Inferior parietal cortex (tissue), 1 donor: ENCODE results near the gene TMEM233.

Experiments used
- DNase-seq: peaks from one replicate; pipeline ENCODE4 v3.0.0-alpha.2; 2016; ENCODE audit errors: extremely low spot score

Gene TMEM233

GRCh38 chr12:119593578-119594398 is at the start of gene TMEM233:
TSS of gene TMEM233 (plus strand) at chr12:119593774. CDS start at chr12:119593849, 75 bp downstream.
- DNase-seq = no peak

GRCh38 chr12:119544765-119545625 is 48.6 kb upstream of the TMEM233 start:
- peak; percentile 87 for DNase-seq

- no peak for DNase-seq
Measured at GRCh38 chr12:119546340-119546739, 47.2 kb upstream of the TMEM233 start.

GRCh38 chr12:119547001-119547400 is 46.6 kb upstream of the TMEM233 start:
- DNase-seq = no peak

- DNase-seq = no peak
Measured at GRCh38 chr12:119556854-119557253, 36.7 kb upstream of the TMEM233 start.

- no peak for DNase-seq
Measured at GRCh38 chr12:119565404-119565803, 28.2 kb upstream of the TMEM233 start.

- no peak for DNase-seq
Measured at GRCh38 chr12:119570771-119571170, 22.8 kb upstream of the TMEM233 start.

GRCh38 chr12:119573086-119573485 is 20.5 kb upstream of the TMEM233 start:
- no peak for DNase-seq

- DNase-seq = no peak
Measured at GRCh38 chr12:119574255-119574654, 19.3 kb upstream of the TMEM233 start.

GRCh38 chr12:119576118-119576810 is 17.3 kb upstream of the TMEM233 start:
- DNase-seq = no peak

- no peak for DNase-seq
Measured at GRCh38 chr12:119576915-119577314, 16.7 kb upstream of the TMEM233 start.

GRCh38 chr12:119578112-119578511 is 15.5 kb upstream of the TMEM233 start:
- DNase-seq = no peak

GRCh38 chr12:119589097-119589496 is 4.5 kb upstream of the TMEM233 start:
- no peak for DNase-seq

- DNase-seq = no peak
Measured at GRCh38 chr12:119589634-119590033, 3.9 kb upstream of the TMEM233 start.

- no peak for DNase-seq
Measured at GRCh38 chr12:119592232-119592631, 1.3 kb upstream of the TMEM233 start.

GRCh38 chr12:119594399-119594730 is 791 bp downstream of the TMEM233 start:
- no peak for DNase-seq

GRCh38 chr12:119594772-119595445 is 1.3 kb downstream of the TMEM233 start:
- no peak for DNase-seq

GRCh38 chr12:119598159-119598558 is 4.6 kb downstream of the TMEM233 start:
- no peak for DNase-seq

- no peak for DNase-seq
Measured at GRCh38 chr12:119601877-119602733, 8.5 kb downstream of the TMEM233 start.

- DNase-seq = no peak
Measured at GRCh38 chr12:119602734-119603094, 9.1 kb downstream of the TMEM233 start.

- DNase-seq = no peak
Measured at GRCh38 chr12:119603767-119604166, 10.2 kb downstream of the TMEM233 start.
